Natural killer cell (primary cell): ENCODE measurements around the gene GLIS1. TPM values are rescaled to one million over a fixed set of nuclear protein-coding genes. Genes with fewer than 3 reads are reported as not detected.

Experiments
- ATAC-seq, 3 donors: fragments of 150-1000 bp in 2 of 3; fragments of 200-7000 bp in 1 of 3; cut with Tn5 transposase; 1 replicate in 1 of 3; 2 replicates in 2 of 3; pipeline ENCODE4 v1.10.0; 2021; ENCODE audit warnings: mild to moderate bottlenecking in 2 of 3, moderate library complexity in 2 of 3
- DNase-seq, 2 donors: peaks; one replicate each; pipeline versions ENCODE4 v3.0.0 to v3.0.0-alpha.2; 2013 to 2021; ENCODE audit warnings: mixed read lengths in 1 of 2
- H3K27ac ChIP-seq: one replicate; pipeline ENCODE4 v1.5.1; 2013; ENCODE audit warnings: mild to moderate bottlenecking, low read length
- H3K27me3 ChIP-seq: one replicate; pipeline ENCODE4 v1.6.1; 2013; ENCODE audit warnings: low read length; ENCODE audit not compliant: control insufficient read depth, insufficient read depth
- H3K36me3 ChIP-seq: one replicate; pipeline ENCODE4 v1.6.1; 2013; ENCODE audit warnings: low read length; ENCODE audit not compliant: control insufficient read depth, insufficient read depth
- H3K4me1 ChIP-seq: one replicate; pipeline ENCODE4 v1.6.1; 2013; ENCODE audit warnings: low read length; ENCODE audit not compliant: control insufficient read depth, insufficient read depth
- H3K4me3 ChIP-seq: one replicate; pipeline ENCODE4 v1.5.1; 2013; ENCODE audit warnings: low read length
- H3K9me3 ChIP-seq: one replicate; pipeline ENCODE4 v1.6.1; 2013; ENCODE audit warnings: low read length; ENCODE audit not compliant: control insufficient read depth, insufficient read depth
- H3K27ac Mint-ChIP-seq, 2 donors: one replicate each; pipeline ENCODE4 v1.8.0; 2022; ENCODE audit warnings: mild to moderate bottlenecking in 2 of 2, mixed read lengths in 2 of 2, moderate library complexity in 1 of 2
- H3K27me3 Mint-ChIP-seq, 2 donors: one replicate each; pipeline ENCODE4 v1.8.0; 2022; ENCODE audit warnings: low read depth in 2 of 2, mixed read lengths in 2 of 2
- H3K36me3 Mint-ChIP-seq: one replicate; pipeline ENCODE4 v1.8.0; 2022; ENCODE audit warnings: mixed read lengths
- H3K4me1 Mint-ChIP-seq, 2 donors: one replicate each; pipeline ENCODE4 v1.8.0; 2022; ENCODE audit warnings: mixed read lengths in 2 of 2
- H3K4me3 Mint-ChIP-seq: one replicate; pipeline ENCODE4 v1.8.0; 2022; ENCODE audit warnings: mild to moderate bottlenecking, moderate library complexity, mixed read lengths
- H3K9me3 Mint-ChIP-seq, 2 donors: one replicate each; pipeline ENCODE4 v1.8.0; 2022; ENCODE audit warnings: mixed read lengths in 2 of 2
- CTCF ChIP-seq: fragments of 200-600 bp; IDR thresholded peaks from one replicate; pipeline ENCODE4 v1.8.0; 2022; ENCODE audit warnings: antibody characterized with exemption
- WGBS: methylation state at CpG from one replicate; pipeline ENCODE4 v1.1.7; 2013; ENCODE audit warnings: missing lambda C conversion rate; ENCODE audit not compliant: insufficient coverage; 5-methylcytosine and 5-hydroxymethylcytosine counted together
- intact Hi-C: fragments of 100-400 bp; cut with micrococcal nuclease; formaldehyde crosslinking; loops from one replicate; pipeline ENCODE4 v1.14.2; 2022
- total RNA-seq, 4 donors: library from RNA; stranded (reverse); fragments of 120-200 nt in 1 of 4; gene quantifications; one replicate each; pipeline versions ENCODE4 v1.2.3 to v1.2.4, GENCODE V29; 2013 to 2022

The GLIS1 gene
- total RNA-seq, 3 donors from 2014 or later (not counting 1 experiment from before 2014, with no cell fraction given), result not detected

GRCh38 chr1:53693339-53693738 is 45.6 kb downstream of the GLIS1 start:
- H3K27ac ChIP-seq, result no peak overlapping the region
- no peaks in the 10 kb centered on the region for H3K9me3 Mint-ChIP-seq
- no peaks in the 10 kb centered on the region for H3K9me3 ChIP-seq
- no peaks in the 10 kb centered on the region for H3K36me3 ChIP-seq
- H3K27ac Mint-ChIP-seq, result no peak overlapping the region
- no peak for TF ChIP-seq CTCF
- intact Hi-C loops, result no loop called here
- no peak overlapping the region for H3K4me3 ChIP-seq
- peaks cover 2 to 21% of the 10 kb centered on the region in 2 donors for H3K27me3 Mint-ChIP-seq
- H3K4me1 ChIP-seq, result no peaks in the 10 kb centered on the region
- no peaks in the 10 kb centered on the region for H3K4me1 Mint-ChIP-seq
- no peak for DNase-seq
- no peaks in the 10 kb centered on the region for H3K27me3 ChIP-seq
- no peaks in the 10 kb centered on the region for H3K36me3 Mint-ChIP-seq
- WGBS, result 74% methylated on average over 8 of the region's 8 CpGs
- H3K4me3 Mint-ChIP-seq, result no peak overlapping the region
- no peak for ATAC-seq

- H3K36me3 ChIP-seq, result no peaks in the 10 kb centered on the region
- Mint-ChIP-seq H3K4me1 (no peaks in the 10 kb centered on the region), H3K27me3 (peaks cover 6 to 27% of the 10 kb centered on the region in 2 donors), H3K4me3 (no peak overlapping the region), H3K36me3 (no peaks in the 10 kb centered on the region), H3K9me3 (no peaks in the 10 kb centered on the region), H3K27ac (no peak overlapping the region)
- ATAC-seq, result no peak
- H3K27ac ChIP-seq, result no peak overlapping the region
- DNase-seq, result no peak
- 78% methylated on average over 7 of the region's 7 CpGs for WGBS
- H3K9me3 ChIP-seq, result no peaks in the 10 kb centered on the region
- H3K4me3 ChIP-seq, result no peak overlapping the region
- no peaks in the 10 kb centered on the region for H3K4me1 ChIP-seq
- TF ChIP-seq CTCF, result no peak
- H3K27me3 ChIP-seq, result no peaks in the 10 kb centered on the region
- intact Hi-C loops, result no loop called here
These were observed 47.6 kb downstream of the GLIS1 start for GRCh38 chr1:53691326-53691725.

- no peak for TF ChIP-seq CTCF
- Histone ChIP-seq H3K4me3 (no peak overlapping the region), H3K27ac (no peak overlapping the region), H3K4me1 (no peaks in the 10 kb centered on the region), H3K9me3 (no peaks in the 10 kb centered on the region), H3K36me3 (no peaks in the 10 kb centered on the region), H3K27me3 (no peaks in the 10 kb centered on the region)
- intact Hi-C loops, result no loop called here
- Mint-ChIP-seq H3K4me3 (no peak overlapping the region), H3K27me3 (peaks cover 13 to 36% of the 10 kb centered on the region in 2 donors), H3K9me3 (no peaks in the 10 kb centered on the region), H3K36me3 (no peaks in the 10 kb centered on the region), H3K27ac (no peak overlapping the region), H3K4me1 (no peaks in the 10 kb centered on the region)
- ATAC-seq (no peak), DNase-seq (no peak)
- WGBS, result 84% methylated on average over 11 of the region's 11 CpGs
These were observed 48.6 kb downstream of the GLIS1 start for GRCh38 chr1:53690411-53690810.

- WGBS, result 80% methylated on average over 12 of the region's 12 CpGs
- intact Hi-C loops, result no loop called here
- H3K27me3 ChIP-seq, result no peaks in the 10 kb centered on the region
These were observed 49.1 kb downstream of the GLIS1 start for GRCh38 chr1:53689736-53690326.

More at GRCh38 chr1:53689736-53690326, 49.1 kb downstream of the GLIS1 start:
- H3K4me3 ChIP-seq, result no peak overlapping the region
- Mint-ChIP-seq H3K4me1 (no peaks in the 10 kb centered on the region), H3K9me3 (no peaks in the 10 kb centered on the region), H3K27ac (no peak overlapping the region), H3K36me3 (no peaks in the 10 kb centered on the region), H3K4me3 (no peak overlapping the region), H3K27me3 (peaks cover 16 to 42% of the 10 kb centered on the region in 2 donors)
- H3K9me3 ChIP-seq, result no peaks in the 10 kb centered on the region
- no peaks in the 10 kb centered on the region for H3K4me1 ChIP-seq
- H3K27ac ChIP-seq, result no peak overlapping the region
- ATAC-seq (no peak), DNase-seq (no peak)
- H3K36me3 ChIP-seq, result no peaks in the 10 kb centered on the region
- no peak for TF ChIP-seq CTCF
